Neural progenitor cell (in vitro differentiated cells): ENCODE measurements around the gene DUS1L.

Experiments
- CTCF ChIP-seq: fragments of 200-600 bp; sonication (generic); IDR thresholded peaks from 2 replicates; pipeline ENCODE4 v1.5.1; 2017; ENCODE audit warnings: antibody characterized with exemption, mild to moderate bottlenecking
- EZH2phosphoT487 ChIP-seq: fragments of 200-600 bp; sonication (generic); IDR thresholded peaks from 2 replicates; pipeline ENCODE4 v1.6.1; 2017; ENCODE audit warnings: antibody characterized with exemption

- no peak for TF ChIP-seq CTCF
- TF ChIP-seq EZH2phosphoT487, result no peak
These were observed 47.8 kb upstream of the DUS1L start for GRCh38 chr17:82113422-82113821.
